H9 (cell line): ENCODE results near the gene KIFC3. TPM values are rescaled to one million over a fixed set of nuclear protein-coding genes. Genes with fewer than 3 reads are reported as not detected.

Source experiments
- DNase-seq: peaks from one replicate; pipeline ENCODE4 v3.0.0-alpha.2; 2017
- H2AFZ ChIP-seq: one replicate; pipeline ENCODE4 v1.6.1; 2013; ENCODE audit warnings: mild to moderate bottlenecking, low read length, control low read depth, moderate library complexity
- H2AK5ac ChIP-seq: 2 replicates; pipeline ENCODE4 v1.6.1; 2013; ENCODE audit warnings: low read length, control low read depth, mixed read lengths; ENCODE audit not compliant: insufficient read length
- H2BK120ac ChIP-seq: one replicate; pipeline ENCODE4 v1.6.1; 2013; ENCODE audit warnings: low read depth, mild to moderate bottlenecking, low read length, control low read depth, inconsistent platforms; ENCODE audit not compliant: poor library complexity, severe bottlenecking
- H2BK12ac ChIP-seq: 2 replicates; pipeline ENCODE4 v1.6.1; 2013; ENCODE audit warnings: low read length, control low read depth, mixed read lengths, low read depth; ENCODE audit not compliant: insufficient read length
- H2BK15ac ChIP-seq: 2 replicates; pipeline ENCODE4 v1.6.1; 2013; ENCODE audit warnings: low read depth, low read length, control low read depth
- H2BK20ac ChIP-seq: one replicate; pipeline ENCODE4 v1.6.1; 2013; ENCODE audit warnings: low read depth, mild to moderate bottlenecking, low read length, control low read depth, inconsistent platforms; ENCODE audit not compliant: poor library complexity, severe bottlenecking
- H2BK5ac ChIP-seq: 2 replicates; pipeline ENCODE4 v1.6.1; 2013; ENCODE audit warnings: low read length, control low read depth, mixed read lengths; ENCODE audit not compliant: insufficient read length
- H3K14ac ChIP-seq: 2 replicates; pipeline ENCODE4 v1.6.1; 2013; ENCODE audit warnings: low read length, control low read depth; ENCODE audit not compliant: insufficient read depth
- H3K18ac ChIP-seq: 2 replicates; pipeline ENCODE4 v1.6.1; 2013; ENCODE audit warnings: low read depth, mild to moderate bottlenecking, mixed read lengths, low read length, control low read depth; ENCODE audit not compliant: insufficient read length
- H3K23ac ChIP-seq: 2 replicates; pipeline ENCODE4 v1.6.1; 2013; ENCODE audit warnings: low read length, control low read depth, mixed read lengths, low read depth; ENCODE audit not compliant: insufficient read length
- H3K23me2 ChIP-seq: 2 replicates; pipeline ENCODE4 v1.6.1; 2013; ENCODE audit warnings: low read depth, mild to moderate bottlenecking, mixed read lengths, low read length, control low read depth; ENCODE audit not compliant: insufficient read length, poor library complexity, severe bottlenecking
- H3K27ac ChIP-seq: 2 replicates; pipeline ENCODE4 v1.5.1; 2013; ENCODE audit warnings: low read length, control low read depth, mixed read lengths, low read depth; ENCODE audit not compliant: insufficient read length
- H3K27me3 ChIP-seq: 2 replicates; pipeline ENCODE4 v1.6.1; 2013; ENCODE audit warnings: low read length, control low read depth, inconsistent platforms; ENCODE audit not compliant: insufficient read depth
- H3K4ac ChIP-seq: 2 replicates; pipeline ENCODE4 v1.6.1; 2013; ENCODE audit warnings: low read depth, mild to moderate bottlenecking, control low read depth, inconsistent platforms, low read length, moderate library complexity
- H3K4me1 ChIP-seq: 2 replicates; pipeline ENCODE4 v1.6.1; 2013; ENCODE audit warnings: low read length, control low read depth, inconsistent platforms; ENCODE audit not compliant: insufficient read depth
- H3K4me2 ChIP-seq: 2 replicates; pipeline ENCODE4 v1.6.1; 2013; ENCODE audit warnings: low read length, control low read depth, mixed read lengths; ENCODE audit not compliant: insufficient read length, insufficient read depth
- H3K56ac ChIP-seq: 2 replicates; pipeline ENCODE4 v1.6.1; 2013; ENCODE audit warnings: low read depth, mild to moderate bottlenecking, mixed read lengths, low read length, control low read depth; ENCODE audit not compliant: insufficient read length
- H3K79me1 ChIP-seq: 2 replicates; pipeline ENCODE4 v1.6.1; 2013; ENCODE audit warnings: low read depth, mild to moderate bottlenecking, moderate library complexity, low read length, control low read depth, inconsistent platforms; ENCODE audit not compliant: insufficient read depth, poor library complexity, severe bottlenecking
- H3K79me2 ChIP-seq: 2 replicates; pipeline ENCODE4 v1.6.1; 2013; ENCODE audit warnings: low read length, control low read depth, inconsistent platforms; ENCODE audit not compliant: insufficient read depth
- H3K9ac ChIP-seq: 2 replicates; pipeline ENCODE4 v1.6.1; 2013; ENCODE audit warnings: low read length, control low read depth, mixed read lengths; ENCODE audit not compliant: insufficient read length; ENCODE audit errors: extremely low read depth
- H3K9me3 ChIP-seq: one replicate; pipeline ENCODE4 v1.6.1; 2013; ENCODE audit warnings: low read depth, low read length, inconsistent platforms; ENCODE audit not compliant: control insufficient read depth
- H3T11ph ChIP-seq: one replicate; pipeline ENCODE4 v1.6.1; 2013; ENCODE audit warnings: mild to moderate bottlenecking, low read length, control low read depth, inconsistent platforms
- H4K20me1 ChIP-seq: one replicate; pipeline ENCODE4 v1.6.1; 2013; ENCODE audit not compliant: control insufficient read depth, insufficient read length, insufficient read depth
- H4K5ac ChIP-seq: 2 replicates; pipeline ENCODE4 v1.6.1; 2013; ENCODE audit warnings: low read depth, mild to moderate bottlenecking, mixed read lengths, low read length, control low read depth; ENCODE audit not compliant: insufficient read length
- H4K8ac ChIP-seq: replicated peaks from 2 replicates; pipeline ENCODE4 v1.6.1; 2013; ENCODE audit warnings: low read length, control low read depth, mixed read lengths, low read depth; ENCODE audit not compliant: insufficient read length
- H4K91ac ChIP-seq: 2 replicates; pipeline ENCODE4 v1.6.1; 2013; ENCODE audit warnings: low read depth, mild to moderate bottlenecking, moderate library complexity, mixed read lengths, low read length, control low read depth; ENCODE audit not compliant: insufficient read length
- H3K27ac Mint-ChIP-seq, 3 experiments: 2 replicates in 2 of 3; 3 replicates in 1 of 3; pipeline ENCODE4 v1.8.0; 2020 to 2021; ENCODE audit warnings: mixed read lengths in 3 of 3, mild to moderate bottlenecking in 1 of 3, moderate library complexity in 1 of 3
- H3K27me3 Mint-ChIP-seq: 2 replicates; pipeline ENCODE4 v1.8.0; 2021; ENCODE audit warnings: low read depth, mild to moderate bottlenecking, moderate library complexity, mixed read lengths
- H3K36me3 Mint-ChIP-seq, 3 experiments: 2 replicates in 2 of 3; 3 replicates in 1 of 3; pipeline ENCODE4 v1.8.0; 2020 to 2021; ENCODE audit warnings: low read depth in 3 of 3, mixed read lengths in 3 of 3; ENCODE audit not compliant: insufficient read depth in 1 of 3
- H3K4me1 Mint-ChIP-seq, 2 experiments: 2 replicates each; pipeline ENCODE4 v1.8.0; 2020; ENCODE audit warnings: mixed read lengths in 2 of 2
- H3K4me3 Mint-ChIP-seq, 2 experiments: 2 replicates in 1 of 2; 3 replicates in 1 of 2; pipeline ENCODE4 v1.8.0; 2020 to 2021; ENCODE audit warnings: mild to moderate bottlenecking in 2 of 2, mixed read lengths in 2 of 2, moderate library complexity in 1 of 2
- H3K9me3 Mint-ChIP-seq, 2 experiments: 2 replicates in 1 of 2; 3 replicates in 1 of 2; pipeline ENCODE4 v1.8.0; 2020; ENCODE audit warnings: mild to moderate bottlenecking in 2 of 2, mixed read lengths in 2 of 2, moderate library complexity in 1 of 2
- CTCF ChIP-seq: fragments of 200-600 bp; sonication (generic); conservative IDR thresholded peaks from 3 replicates; pipeline ENCODE4 v1.8.0; 2021; ENCODE audit warnings: antibody characterized with exemption, mild to moderate bottlenecking
- WGBS: extraction: QIAGEN DNeasy Blood & Tissue Kit; methylation state at CpG from one replicate; pipeline ENCODE4 v1.1.7; 2013; ENCODE audit warnings: missing lambda C conversion rate, low lambda C conversion rate, mixed read lengths; ENCODE audit not compliant: insufficient read length; ENCODE audit errors: extremely low coverage; 5-methylcytosine and 5-hydroxymethylcytosine counted together
- total RNA-seq: library from RNA; stranded (reverse); gene quantifications from 2 replicates; pipeline ENCODE4 v1.2.1, GENCODE V29; 2021

Gene KIFC3
- total RNA-seq, 1 experiment from 2014 or later = 5.0 TPM

- no peak for TF ChIP-seq CTCF
- no peaks in the 10 kb centered on the region for H4K20me1 ChIP-seq
- no peak overlapping the region for H3K9ac ChIP-seq
- no peak overlapping the region for H2AFZ ChIP-seq
- no peak overlapping the region for H3K23ac ChIP-seq
- H3K9me3 Mint-ChIP-seq = no peaks in the 10 kb centered on the region
- no peak overlapping the region for H3K14ac ChIP-seq
- no peak overlapping the region for H2BK120ac ChIP-seq
- no peak overlapping the region for H3K56ac ChIP-seq
- peaks cover 3% of the 10 kb centered on the region; the same call in 1 of the 2 replicates for H3K27me3 Mint-ChIP-seq
- no peak overlapping the region for H3T11ph ChIP-seq
- H3K27me3 ChIP-seq = no peaks in the 10 kb centered on the region
- H3K23me2 ChIP-seq = no peaks in the 10 kb centered on the region
- no peak overlapping the region; a peak in 2 of 7 replicates for H3K27ac Mint-ChIP-seq
- no peak overlapping the region for H2AK5ac ChIP-seq
- H4K5ac ChIP-seq = no peak overlapping the region
- no peak overlapping the region for H3K18ac ChIP-seq
- no CpG with 5 or more reads among the region's 5 CpGs for WGBS
- H3K27ac ChIP-seq = no peak overlapping the region
- no peaks in the 10 kb centered on the region for H3K9me3 ChIP-seq
- H3K4me1 ChIP-seq = no peaks in the 10 kb centered on the region
- no peaks in the 10 kb centered on the region for H3K79me1 ChIP-seq
- H3K4ac ChIP-seq = no peak overlapping the region
- no peak overlapping the region for H3K4me2 ChIP-seq
- no peak for DNase-seq
- no peak overlapping the region for H2BK20ac ChIP-seq
- H4K8ac ChIP-seq = no peak overlapping the region
- no peak overlapping the region for H2BK5ac ChIP-seq
- H3K36me3 Mint-ChIP-seq = no peaks in the 10 kb centered on the region
- H3K4me3 Mint-ChIP-seq = no peak overlapping the region; a peak in 1 of 5 replicates
- peaks cover 10 to 14% of the 10 kb centered on the region in 2 experiments for H3K4me1 Mint-ChIP-seq
- no peak overlapping the region for H2BK15ac ChIP-seq
- H2BK12ac ChIP-seq = no peak overlapping the region
- no peaks in the 10 kb centered on the region for H3K79me2 ChIP-seq
- H4K91ac ChIP-seq = no peak overlapping the region
Observed at GRCh38 chr16:57822018-57822553, 19.8 kb upstream of the KIFC3 start.
